GM19467 (cell line): ENCODE measurements around the gene CERS4.
"Not testable (repeated sequence)": the region's sequence is repeated elsewhere in the genome, so short reads cannot be mapped to it uniquely, and the experiment has no call there.

Experiments
- ATAC-seq: cut with Tn5 transposase; IDR thresholded peaks from one replicate; pipeline ENCODE4 v1.9.1; 2021; ENCODE audit warnings: mild to moderate bottlenecking, moderate library complexity; ENCODE audit not compliant: unreplicated experiment

CERS4 gene

DNA sequence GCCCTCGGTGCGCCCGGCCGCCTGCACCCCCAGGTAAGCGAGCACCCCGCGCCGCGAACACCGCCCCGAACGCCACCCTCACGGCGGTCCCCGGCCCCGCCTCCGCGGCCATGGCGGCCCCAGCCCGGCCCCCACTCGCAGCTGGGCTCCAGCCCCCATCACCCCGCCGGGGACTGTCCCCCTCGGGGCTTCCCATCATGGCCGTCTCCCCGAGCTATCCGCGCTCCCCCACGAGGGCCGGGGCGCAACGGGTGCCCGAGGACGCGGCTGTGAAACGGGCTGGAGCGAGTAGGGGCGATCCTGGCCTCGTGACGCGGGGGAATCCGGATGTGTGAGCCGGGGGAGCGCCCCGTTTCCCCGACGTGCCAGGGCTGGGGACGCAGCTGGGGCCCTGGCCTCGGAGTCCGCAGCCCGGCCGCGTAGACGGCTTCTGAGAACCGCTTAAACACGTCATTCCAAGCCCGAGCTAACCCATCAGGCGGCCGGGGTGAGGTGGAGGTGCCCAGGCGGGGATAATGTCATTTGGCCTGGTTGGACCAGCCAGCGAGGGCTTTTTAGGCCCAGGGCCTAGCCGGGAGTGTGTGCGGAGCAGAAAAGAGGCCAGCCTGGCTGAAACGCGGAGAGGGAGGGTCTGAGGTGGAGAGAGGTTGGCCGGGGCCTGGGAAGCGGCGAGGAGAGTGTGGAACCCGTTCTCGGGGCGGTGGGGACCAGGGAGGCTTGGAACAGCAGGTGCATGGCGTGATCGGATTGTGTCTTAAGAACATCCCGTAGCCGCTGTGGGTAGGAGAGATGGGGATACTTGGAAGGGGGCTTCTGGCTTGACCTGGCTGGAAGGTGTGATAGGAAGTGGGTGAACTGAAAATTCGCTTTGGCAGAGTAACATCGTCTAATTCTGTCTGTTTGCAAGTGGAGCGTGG lies 550 bp downstream of the CERS4 start:
- ATAC-seq = peak; percentile 54

DNA sequence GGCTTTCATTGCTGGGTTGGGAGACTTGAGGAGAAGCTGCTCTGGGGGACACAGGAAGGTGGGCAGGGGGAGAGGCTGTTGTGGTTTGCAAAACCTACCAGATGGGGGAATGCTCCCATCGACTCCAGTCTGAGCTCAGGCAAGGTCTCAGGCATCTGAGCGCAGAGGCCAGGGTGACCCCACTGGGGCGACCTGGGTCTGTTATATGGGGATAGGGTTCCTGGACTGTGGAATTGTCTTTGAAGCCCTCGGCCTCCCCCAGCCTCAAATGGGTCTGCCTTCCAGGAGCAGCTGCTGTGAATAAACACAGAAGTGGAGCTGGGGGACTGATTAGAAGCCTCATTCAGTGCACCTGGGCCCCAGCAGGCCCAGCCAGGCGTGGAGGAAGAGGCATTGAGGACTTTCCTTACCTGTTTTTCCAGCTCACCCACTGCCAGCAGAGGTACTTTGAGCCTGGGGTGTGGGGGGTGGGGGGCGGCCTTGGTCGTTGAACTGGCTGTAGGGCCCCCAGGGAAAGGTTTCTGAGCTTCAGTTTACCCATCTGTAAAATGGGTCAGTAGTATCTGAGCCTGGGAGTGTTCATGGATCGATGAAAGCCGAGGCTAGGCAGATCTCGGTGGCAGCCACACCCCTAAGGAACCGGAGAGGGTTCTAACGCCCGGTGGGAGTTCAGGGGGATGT lies 1.4 kb downstream of the CERS4 start:
- ATAC-seq = no peak

DNA sequence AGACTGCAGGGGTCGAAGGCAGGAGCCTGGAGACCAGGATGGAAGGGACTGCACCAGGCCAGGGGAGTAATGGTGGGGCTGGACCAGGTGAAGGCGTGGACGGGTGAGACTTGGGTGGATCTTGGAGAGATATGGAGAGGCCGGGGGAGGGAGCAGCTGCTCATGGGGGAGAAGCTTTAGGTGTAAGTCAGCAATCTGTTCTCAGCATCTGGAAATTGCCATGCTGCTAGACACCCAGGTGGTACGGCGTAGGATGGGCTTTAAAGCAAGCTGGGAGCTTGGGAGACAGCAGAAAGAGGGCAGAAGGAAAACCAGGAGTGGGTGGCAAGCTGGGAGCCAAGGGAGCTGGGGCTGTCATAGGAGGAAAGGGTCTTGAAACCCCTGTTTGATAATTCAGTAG lies 3.0 kb downstream of the CERS4 start:
- no peak for ATAC-seq

DNA sequence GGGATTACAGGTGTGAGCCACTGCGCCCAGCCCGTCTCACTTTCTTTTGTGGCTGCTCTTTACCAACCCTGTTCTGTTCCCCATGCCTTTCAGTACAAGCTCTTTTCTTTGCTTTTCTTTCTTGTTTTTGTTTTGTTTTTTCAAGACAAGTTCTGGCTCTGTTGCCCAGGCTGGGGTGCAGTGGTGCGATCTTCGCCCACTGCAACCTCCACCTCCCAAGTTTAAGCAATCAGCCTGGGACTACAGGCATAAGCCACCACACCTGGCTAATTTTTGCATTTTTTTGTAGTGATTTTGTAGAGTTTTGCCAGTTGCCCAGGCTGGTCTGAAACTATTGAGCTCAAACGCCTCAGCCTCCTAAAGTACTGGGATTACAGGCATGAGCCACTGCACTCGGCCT lies 3.7 kb downstream of the CERS4 start:
- no peak for ATAC-seq

DNA sequence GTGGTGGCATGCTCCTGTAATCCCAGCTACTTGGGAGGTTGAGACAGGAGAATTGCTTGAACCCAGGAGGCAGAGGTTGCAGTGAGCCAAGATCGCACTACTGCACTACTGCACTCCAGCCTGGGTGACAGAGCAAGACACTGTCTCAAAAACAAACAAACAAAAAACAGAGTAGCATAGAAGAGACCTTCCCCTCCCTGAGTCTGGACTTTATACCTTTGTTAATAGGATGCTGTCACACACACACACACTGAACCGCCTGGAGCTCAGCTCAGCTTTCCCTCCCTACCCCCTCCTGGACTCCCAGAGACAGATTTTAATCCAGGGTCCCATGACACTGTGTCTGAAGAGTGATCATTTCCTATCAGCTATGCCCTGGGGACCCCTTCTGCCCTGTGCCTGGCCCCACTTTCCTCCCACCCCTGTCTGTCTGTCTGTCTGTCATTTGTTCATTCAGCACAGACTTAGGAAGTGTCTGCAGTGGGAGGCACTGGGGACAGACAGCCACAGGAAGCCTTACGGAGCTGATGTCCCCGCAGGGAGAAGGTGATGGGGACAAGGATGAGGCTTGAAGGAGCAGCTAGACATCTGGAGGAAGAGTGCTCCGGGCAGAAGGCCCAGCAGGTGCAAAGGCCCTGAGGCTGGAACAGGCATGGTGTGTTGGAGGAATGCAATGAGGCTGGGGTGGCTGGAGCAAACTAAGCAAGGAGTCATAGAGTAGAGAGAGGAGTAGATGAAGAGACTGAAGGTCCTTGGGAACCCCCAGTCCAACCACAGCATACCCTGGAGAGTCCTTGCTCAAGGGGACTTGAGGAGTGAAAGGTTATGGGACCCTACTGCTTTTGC lies 4.9 kb downstream of the CERS4 start:
- ATAC-seq = no peak

DNA sequence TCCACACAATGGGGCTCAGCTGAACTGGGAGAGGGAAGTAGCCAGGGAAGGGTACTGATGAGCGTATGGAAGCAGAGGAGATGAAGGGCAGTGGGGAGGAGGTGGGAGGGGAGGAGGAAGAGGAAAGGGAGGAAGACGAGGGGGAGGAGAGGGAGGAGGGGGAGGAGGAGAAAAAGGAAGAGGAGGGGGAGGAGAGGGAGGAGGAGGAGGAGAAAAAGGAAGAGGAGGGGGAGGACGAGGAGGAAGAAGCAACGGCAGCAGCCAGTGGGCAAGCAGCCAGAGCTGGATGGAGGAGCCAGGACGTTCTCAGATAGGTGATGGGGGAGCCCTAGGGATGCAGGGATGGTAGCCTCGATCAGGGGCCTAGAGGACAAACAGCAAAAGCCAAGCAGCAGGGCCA lies 5.6 kb downstream of the CERS4 start:
- ATAC-seq = no peak

DNA sequence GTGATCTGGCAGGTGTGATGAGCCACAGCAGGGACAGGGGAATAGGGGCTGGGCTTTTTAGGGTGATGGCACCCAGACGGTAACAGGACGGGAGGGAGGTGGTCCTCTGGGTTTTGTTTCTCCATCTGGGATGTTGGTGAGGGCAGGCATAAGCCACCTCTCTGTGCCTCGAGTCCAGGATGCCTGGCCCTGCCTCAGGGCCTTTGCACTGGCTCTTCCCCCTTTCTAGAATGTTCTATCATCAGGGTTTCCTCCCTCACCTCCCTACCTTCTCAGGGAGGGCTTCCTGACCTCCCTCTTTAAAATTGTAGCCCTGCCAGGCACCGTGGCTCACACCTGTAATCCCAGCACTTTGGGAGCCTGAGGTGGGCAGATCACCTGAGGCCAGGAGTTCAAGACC lies 6.6 kb downstream of the CERS4 start:
- no peak for ATAC-seq

DNA sequence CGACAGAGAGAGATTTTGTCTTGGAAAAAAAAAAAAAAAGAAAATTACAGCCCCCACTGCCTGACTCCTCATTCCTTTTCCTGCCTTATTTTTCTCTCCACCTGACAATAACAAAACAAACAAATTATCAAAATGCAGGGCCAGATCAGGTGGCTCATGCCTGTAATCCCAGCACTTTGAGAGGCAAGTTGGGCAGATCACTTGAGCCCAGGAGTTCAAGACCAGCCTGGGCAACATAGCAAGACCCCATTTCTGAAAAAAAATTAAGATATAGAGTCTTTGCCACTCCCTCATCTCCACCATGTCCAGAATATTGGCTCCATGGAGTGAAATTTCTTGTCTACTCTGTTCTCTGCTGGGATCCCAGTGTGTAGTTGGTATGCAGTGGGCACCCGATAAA lies 7.2 kb downstream of the CERS4 start:
- no peak for ATAC-seq

DNA sequence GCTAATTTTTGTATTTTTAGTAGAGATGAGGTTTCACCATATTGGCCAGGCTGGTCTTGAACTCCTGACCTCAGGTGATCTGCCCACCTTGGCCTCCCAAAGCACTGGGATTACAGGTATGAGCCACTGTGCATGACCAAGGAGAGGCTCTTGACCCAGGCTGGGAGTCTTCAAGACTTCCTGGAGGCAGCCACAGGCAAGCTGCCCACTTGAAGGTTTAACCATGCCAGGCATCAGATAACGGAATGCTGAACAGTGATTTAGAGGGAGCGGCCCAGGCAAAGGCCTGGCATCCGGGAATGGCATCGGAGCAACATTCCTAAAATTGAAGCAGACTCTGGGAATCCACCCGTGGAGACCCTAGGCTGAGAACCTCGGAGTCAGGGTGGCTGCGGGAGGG lies 9.0 kb downstream of the CERS4 start:
- not testable (repeated sequence) for ATAC-seq

DNA sequence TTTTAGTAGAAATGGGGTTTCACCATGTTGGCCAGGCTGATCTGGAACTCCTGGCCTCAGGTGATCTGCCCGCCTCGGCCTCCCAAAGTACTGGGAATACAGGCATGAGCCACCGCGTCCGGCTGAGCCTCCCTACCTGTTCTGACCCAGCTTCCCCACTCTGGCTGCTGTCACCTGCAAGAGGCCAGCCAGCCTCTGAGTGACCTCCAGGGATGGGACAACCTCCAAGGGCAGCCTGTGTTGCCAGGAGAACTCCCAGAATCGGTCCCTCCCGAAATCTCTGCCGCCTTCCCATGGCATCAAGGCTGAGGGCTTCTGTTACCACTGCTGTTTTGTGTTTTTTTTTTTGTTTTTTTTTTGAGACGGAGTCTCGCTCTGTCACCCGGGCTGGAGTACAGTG lies 11.3 kb downstream of the CERS4 start:
- no peak for ATAC-seq

DNA sequence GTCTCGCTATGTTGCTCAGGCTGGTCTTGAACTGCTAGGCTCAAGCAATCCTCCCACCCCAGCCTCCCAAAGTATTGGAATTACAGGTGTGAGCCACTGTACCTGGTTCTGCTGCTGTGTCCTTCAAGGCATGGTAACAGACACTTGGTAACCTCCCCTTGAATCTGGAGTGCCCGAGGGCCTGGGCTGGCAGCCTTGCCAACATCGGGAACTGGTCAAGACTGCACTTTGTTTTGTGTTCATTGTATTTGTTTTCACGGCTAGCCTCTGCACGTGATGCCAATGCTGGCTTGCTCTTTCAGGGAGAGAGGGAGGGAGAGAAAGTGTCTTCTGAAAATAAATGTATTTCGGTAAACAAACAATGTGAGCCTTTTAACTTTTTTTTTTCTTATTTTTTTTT lies 12.0 kb downstream of the CERS4 start:
- no peak for ATAC-seq

DNA sequence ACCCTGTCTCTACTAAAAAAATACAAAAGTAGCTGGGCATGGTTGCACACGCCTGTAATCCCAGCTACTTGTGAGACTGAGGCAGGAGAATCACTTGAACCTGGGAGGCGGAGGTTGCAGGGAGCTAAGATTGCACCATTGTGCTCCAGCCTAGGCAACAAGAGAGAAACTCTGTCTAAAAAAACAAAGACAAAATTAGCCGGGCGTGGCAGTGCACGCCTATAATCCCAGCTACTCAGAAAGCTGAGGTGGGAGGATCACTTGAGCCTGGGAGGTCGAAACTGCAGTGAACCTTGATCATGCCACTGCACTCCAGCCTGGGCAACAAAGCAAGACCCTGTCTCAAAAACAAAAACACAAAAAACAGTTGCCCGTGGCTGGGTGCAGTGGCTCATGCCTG lies 14.3 kb downstream of the CERS4 start:
- ATAC-seq = not testable (repeated sequence)

DNA sequence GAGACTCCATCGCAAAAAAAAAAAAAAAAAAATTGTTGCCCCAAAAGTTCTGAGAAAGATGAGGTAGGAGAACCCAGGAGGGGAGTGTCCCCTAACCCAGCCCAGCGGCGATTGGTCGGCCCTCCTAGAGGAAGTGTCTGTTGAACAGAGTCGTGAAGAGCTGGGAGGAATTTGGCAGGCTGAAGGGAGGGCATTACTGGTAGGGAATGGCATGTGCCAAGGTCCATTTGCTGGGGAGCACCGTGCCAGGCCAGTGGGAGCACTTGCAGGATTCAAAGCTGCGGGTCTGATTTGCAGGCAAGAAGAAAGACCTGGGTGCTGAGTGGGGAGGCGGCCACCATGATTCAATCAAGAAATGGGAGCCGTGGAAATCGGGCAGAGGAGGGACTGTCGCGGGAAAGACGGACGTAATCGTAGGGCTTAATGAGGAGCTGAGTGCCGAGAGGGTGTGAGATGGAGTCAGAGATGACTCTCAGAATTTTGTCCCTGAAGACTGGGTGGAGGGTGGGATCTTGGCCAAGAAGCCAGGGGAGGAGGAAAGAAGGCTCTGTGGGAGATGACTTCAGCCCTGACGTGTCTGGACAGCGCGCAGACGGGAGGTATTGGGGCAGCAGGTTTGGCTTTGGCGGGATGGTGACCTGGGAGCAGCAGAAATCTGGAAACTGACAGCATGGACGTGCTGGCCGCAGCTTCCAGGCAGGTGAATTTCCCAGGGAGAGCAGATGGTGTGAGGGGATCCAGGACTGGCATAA lies 15.4 kb downstream of the CERS4 start:
- no peak for ATAC-seq

DNA sequence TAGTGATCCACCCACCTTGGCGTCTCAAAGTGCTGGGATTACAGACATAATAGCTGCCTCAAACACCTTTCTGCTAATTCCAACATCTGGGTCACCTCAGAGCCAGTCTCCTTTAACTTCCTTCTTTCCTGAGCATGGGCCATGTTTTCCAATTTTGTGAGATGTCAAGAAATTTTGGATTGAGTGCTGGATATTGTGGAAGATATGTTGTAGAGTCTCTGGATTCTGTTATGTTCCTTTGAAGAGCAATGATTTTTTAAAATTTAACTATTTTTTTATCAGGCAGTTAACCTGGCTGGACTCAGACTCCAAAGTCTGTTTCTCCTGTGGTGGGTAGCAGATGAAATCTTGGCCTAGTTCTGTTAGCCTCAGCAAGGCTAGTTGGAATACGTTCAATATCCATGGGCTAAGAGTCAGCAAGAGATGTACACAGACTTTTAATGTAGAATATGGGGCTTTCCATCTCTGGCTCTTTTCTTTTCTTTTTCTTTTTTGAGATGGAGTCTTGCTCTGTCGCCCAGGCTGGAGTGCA lies 22.0 kb downstream of the CERS4 start:
- no peak for ATAC-seq

DNA sequence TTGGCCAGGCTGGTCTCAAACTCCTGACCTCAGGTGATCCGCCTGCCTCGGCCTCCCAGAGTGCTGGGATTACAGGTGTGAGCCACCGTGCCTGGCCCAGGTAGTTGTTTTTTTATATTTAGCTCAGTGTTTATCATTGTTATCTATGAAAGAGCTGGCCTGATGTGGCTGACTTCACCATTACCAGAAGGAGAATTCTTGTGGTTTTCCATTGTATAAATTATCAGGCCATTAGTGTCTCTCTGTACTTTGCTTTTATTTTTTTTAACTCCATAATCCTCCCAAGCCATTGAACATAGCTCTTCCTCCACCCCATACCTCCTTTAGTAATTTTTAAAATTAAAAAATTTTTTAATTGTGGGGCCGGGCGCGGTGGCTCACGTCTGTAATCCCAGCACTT lies 24.2 kb downstream of the CERS4 start:
- no peak for ATAC-seq

DNA sequence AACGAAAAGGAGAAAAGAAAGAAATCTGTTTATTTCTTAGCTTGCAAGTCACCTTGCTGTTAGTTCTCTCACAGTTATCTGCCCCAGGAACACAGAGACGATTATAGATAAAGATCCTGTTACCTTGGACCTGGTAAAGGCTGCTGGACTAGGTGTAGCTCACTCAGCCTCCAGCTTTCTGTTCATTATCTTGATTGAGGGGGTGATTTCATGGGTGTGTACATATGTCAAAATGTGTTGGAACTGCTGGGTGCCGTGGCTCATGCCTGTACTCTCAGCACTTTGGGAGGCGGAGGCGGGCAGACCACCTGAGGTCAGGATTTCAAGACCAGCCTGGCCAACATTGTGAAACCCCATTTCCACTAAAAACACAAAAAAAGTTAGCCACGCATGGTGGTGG lies 27.9 kb downstream of the CERS4 start:
- no peak for ATAC-seq

DNA sequence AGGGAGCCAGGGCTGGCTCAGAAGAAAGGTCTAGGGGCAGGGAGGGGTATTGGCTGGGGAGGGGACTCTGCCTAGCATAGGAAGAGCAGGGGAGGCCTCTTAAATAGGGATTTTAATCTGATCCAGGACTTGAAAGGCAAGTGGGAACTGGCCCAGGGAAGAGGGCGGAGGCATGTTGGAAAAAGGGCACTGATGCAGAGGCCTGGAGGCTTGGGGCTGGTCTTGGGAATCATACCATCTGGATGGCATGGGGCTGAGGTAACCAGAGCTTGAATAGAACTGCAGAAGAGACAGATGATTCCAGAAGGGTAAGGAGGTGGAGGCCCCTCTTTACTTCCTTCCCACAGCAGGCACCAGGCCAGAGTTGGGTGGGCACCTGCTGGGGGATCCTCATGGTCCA lies 29.1 kb downstream of the CERS4 start:
- ATAC-seq = no peak

DNA sequence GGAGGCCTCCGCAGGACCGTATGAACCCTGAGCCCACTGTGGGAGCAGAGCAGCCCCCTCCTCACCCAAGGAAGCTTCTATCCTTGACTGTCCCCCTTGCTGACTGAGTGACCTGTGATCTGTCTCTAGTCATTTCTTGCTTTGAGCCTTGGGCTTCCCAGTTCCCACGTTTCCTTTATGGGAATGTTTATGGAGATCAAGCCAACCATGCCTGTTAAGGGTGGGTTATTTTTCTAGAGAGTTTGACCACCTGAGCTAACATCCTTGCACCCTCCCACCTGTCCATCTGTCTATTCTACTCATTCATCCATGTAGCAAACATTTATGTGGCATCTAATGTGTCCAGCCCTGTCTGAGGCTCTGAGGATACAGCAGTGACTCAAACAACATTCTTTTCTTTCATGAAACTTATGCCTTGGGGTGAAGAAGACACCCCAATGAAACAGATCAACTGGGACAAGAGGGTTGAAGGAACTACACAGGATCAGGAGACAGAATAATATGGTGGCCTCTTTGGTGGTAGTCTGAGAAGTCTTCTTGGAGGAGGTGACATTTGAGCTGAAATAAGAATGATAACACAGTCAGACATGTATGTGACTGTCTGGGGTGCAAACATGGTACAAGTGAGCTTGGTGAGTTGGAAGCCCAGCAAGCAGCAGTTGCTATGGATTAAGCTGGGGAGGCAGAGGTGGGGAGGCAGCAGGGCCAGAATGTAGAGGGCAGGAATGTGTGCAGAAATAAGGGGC lies 30.5 kb downstream of the CERS4 start:
- no peak for ATAC-seq

DNA sequence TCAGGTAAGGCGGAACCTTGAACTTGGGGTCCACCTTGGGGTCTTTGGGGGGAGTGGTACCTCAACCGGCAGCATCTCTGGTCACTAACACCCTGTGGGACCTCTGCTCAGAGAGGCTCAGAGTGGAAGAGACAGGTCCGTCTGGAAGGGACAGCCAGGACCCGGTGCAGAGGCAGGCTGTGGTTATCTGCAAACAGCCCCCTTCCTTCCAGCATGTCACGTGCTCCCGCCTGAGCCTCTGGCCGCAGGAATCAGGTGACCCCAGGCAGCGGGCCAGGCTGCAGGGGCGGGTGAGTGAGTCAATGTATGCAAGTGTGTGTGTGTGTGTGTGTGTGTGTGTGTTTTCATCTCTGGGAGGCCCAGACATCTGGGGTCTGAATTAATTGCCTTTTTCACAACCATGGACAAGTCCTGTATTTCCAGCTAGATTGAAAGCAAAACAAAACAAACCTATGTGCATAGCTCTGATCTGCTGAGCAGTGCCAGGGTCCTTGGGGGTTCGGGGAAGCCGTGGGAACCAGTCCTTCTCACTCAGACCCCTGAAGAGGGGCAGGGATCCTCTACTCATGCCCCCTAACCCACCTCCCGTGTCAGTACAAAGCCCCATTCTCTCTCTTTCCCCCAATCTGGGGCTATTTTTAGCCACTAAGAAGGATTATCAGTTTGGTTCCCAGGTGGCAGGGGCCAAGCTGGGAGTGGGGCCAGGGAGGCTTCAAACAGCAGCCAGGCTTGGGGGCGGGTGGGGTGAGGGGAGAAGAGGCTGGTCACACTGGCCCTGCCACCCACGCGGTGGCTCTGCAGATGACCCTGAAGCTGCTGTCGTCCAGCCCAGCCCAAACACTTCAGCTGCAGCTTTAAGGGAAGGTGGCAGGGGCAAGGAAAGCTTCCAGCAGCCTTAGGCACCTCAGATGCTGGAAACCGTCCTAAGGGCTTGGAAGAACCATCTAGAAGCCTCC lies 31.4 kb downstream of the CERS4 start:
- ATAC-seq = no peak
